Measurements from ENCODE around the gene BZW2.

The BZW2 gene

DNA sequence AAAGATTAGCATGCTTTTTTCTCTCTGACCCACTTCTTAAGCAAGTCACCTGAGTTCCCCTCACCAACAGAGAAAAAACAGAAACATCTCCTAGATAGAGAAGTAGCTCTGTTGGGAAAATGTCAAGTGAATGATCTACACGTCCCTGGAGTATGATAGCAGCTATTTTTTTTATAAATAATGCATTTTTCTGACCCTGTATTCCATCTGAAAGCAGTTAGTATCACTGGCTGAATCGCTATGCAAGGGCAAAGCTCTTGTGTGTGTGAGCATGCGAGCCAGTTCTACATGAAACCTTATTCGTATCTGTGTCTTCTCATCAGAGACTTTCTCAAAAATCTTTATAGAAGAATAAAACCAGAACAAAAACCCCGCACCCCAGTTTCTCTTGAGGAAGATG is 8.6 kb upstream of the BZW2 start:
- TF ChIP-seq, protein P1, sequence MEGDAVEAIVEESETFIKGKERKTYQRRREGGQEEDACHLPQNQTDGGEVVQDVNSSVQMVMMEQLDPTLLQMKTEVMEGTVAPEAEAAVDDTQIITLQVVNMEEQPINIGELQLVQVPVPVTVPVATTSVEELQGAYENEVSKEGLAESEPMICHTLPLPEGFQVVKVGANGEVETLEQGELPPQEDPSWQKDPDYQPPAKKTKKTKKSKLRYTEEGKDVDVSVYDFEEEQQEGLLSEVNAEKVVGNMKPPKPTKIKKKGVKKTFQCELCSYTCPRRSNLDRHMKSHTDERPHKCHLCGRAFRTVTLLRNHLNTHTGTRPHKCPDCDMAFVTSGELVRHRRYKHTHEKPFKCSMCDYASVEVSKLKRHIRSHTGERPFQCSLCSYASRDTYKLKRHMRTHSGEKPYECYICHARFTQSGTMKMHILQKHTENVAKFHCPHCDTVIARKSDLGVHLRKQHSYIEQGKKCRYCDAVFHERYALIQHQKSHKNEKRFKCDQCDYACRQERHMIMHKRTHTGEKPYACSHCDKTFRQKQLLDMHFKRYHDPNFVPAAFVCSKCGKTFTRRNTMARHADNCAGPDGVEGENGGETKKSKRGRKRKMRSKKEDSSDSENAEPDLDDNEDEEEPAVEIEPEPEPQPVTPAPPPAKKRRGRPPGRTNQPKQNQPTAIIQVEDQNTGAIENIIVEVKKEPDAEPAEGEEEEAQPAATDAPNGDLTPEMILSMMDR (IDR thresholded peaks at IDR 0.05; ENCODE audit: low read depth, low read length, missing control alignments), result no peak
- in situ Hi-C loops (cut with HindIII; ENCODE audit: low pct_ligation_motif_present, low sequenced_read_pairs), result no loop called here
- no peak overlapping the region for H3K4me3 ChIP-seq (ENCODE audit: low read depth, low read length)
- no peaks in the 10 kb centered on the region for H3K27me3 ChIP-seq (replicated peaks)
- no peak for DNase-seq
- H3K27ac ChIP-seq, result no peak overlapping the region
- no peaks in the 10 kb centered on the region for H3K36me3 ChIP-seq (replicated peaks)

DNA sequence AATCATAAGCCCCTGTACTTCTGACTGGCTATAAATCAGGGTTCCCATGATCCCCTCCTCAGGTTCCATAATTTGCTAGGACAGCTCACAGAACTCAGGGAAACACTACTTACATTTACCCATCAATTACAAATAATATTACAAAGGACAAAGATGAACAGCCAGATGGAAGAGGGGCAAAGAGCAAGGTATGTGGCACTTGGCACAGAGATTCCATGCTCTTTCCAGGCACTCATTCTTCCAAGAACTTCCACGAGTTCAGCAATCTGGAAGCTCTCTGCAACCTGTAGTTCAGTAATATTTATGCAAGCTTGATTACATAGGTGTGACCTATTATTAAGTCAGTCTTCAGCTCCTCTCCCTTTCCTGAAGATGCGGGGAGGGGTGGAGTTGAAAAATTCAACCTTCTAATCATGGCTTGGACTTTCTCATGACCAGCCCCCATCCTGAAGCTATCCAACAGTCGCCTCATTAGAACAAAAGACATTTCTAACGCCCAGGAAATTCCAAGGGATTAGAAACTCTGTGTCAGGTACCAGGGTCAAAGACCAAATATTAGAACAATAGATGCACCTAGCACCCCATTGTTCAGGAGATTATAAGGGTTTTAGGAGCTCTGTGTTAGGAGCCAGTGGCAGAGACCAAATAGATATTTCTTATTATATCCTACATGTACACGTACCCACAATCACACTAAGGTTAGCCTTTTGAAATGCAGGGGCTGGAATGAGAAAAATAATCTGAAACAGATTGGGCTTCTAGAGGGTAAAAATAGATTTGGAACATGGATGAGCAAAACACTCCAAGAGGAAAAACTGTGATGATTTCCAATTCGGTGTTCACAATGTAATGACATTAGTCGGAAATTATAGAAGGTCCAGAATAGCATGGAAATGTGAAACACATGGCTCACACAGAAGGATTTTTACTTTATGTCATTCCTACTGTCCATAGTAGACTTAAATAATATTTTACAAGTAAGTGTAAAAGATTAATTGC is 7.4 kb upstream of the BZW2 start:
- H3K27ac ChIP-seq, result no peak overlapping the region
- no peak for DNase-seq
- TF ChIP-seq, protein P1 (IDR thresholded peaks at IDR 0.05; ENCODE audit: low read depth, low read length, missing control alignments), result no peak
- H3K36me3 ChIP-seq (replicated peaks), result no peaks in the 10 kb centered on the region
- in situ Hi-C loops (cut with HindIII; ENCODE audit: low pct_ligation_motif_present, low sequenced_read_pairs), result no loop called here
- no peak overlapping the region for H3K4me3 ChIP-seq (ENCODE audit: low read depth, low read length)
- no peaks in the 10 kb centered on the region for H3K27me3 ChIP-seq (replicated peaks)

DNA sequence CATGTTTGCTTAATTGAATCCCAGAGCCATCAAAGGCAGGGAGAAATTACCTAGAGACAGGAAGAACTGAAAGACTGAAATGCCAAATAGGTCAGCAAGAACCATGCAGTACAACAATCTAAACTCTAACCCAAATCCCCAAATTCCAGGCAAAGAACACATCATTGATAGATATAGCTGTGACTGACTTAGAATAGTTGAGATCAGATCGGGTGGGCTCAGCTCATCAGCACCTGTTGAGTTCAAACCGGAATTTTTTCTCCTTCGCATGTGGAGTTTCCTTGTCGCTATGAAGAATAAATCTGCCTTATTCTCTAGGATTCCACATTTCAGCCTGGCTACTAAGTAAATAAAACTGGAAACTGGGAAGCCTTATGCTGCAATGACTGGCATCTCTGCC is 1.8 kb upstream of the BZW2 start:
- H3K27ac ChIP-seq, result no peak overlapping the region
- in situ Hi-C loops (cut with HindIII; ENCODE audit: low pct_ligation_motif_present, low sequenced_read_pairs), result no loop called here
- TF ChIP-seq, protein P1 (IDR thresholded peaks at IDR 0.05; ENCODE audit: low read depth, low read length, missing control alignments), result no peak
- H3K36me3 ChIP-seq (replicated peaks), result no peaks in the 10 kb centered on the region
- no peak for DNase-seq
- peak overlapping the region; percentile 83 for H3K4me3 ChIP-seq (ENCODE audit: low read depth, low read length)
- H3K27me3 ChIP-seq (replicated peaks), result no peaks in the 10 kb centered on the region

- H3K27ac ChIP-seq, result peak overlapping the region; percentile 99
- no peaks in the 10 kb centered on the region for H3K27me3 ChIP-seq (replicated peaks)
- no peaks in the 10 kb centered on the region for H3K36me3 ChIP-seq (replicated peaks)
- TF ChIP-seq, protein P1 (IDR thresholded peaks at IDR 0.05; ENCODE audit: low read depth, low read length, missing control alignments), result no peak
- H3K4me3 ChIP-seq (ENCODE audit: low read depth, low read length), result peak overlapping the region; percentile 83
- in situ Hi-C loops (cut with HindIII; ENCODE audit: low pct_ligation_motif_present, low sequenced_read_pairs), result no loop called here
- peak; percentile 53 for DNase-seq
Measured at GRCh38 chr7:16644636-16645592, 1.1 kb upstream of the BZW2 start.

- Histone ChIP-seq H3K27me3 (replicated peaks) (no peaks in the 10 kb centered on the region), H3K36me3 (replicated peaks) (no peaks in the 10 kb centered on the region), H3K4me3 (ENCODE audit: low read depth, low read length) (peak overlapping the region; percentile 96), H3K27ac (peak overlapping the region; percentile 99)
- TF ChIP-seq, protein P1 (IDR thresholded peaks at IDR 0.05; ENCODE audit: low read depth, low read length, missing control alignments), result no peak
- in situ Hi-C loops (cut with HindIII; ENCODE audit: low pct_ligation_motif_present, low sequenced_read_pairs), result no loop called here
- no peak for DNase-seq
Measured at GRCh38 chr7:16646472-16647072, 591 bp downstream of the BZW2 start.
